SK-N-SH (cell line): ENCODE data around the gene UVRAG.

Experiments used
- CTCF ChIP-seq: fragments of 200-600 bp; sonication (generic); IDR thresholded peaks from 2 replicates; pipeline ENCODE4 v1.6.1; 2017; ENCODE audit warnings: antibody characterized with exemption, mild to moderate bottlenecking, moderate library complexity
- EP300 ChIP-seq, 2 experiments: IDR thresholded peaks; 2 replicates each; pipeline versions ENCODE4 v1.4.0 to v1.6.1; 2012; ENCODE audit warnings: borderline replicate concordance in 1 of 2, low read depth in 1 of 2, low read length in 1 of 2
- EZH2phosphoT487 ChIP-seq: fragments of 200-600 bp; sonication (generic); IDR thresholded peaks from 2 replicates; pipeline ENCODE4 v1.6.1; 2017; ENCODE audit warnings: low read depth, mixed run types, mild to moderate bottlenecking, antibody characterized with exemption, moderate library complexity, borderline replicate concordance
- GABPA ChIP-seq: IDR thresholded peaks from 2 replicates; pipeline ENCODE4 v1.4.0; 2012; ENCODE audit warnings: low read depth, mild to moderate bottlenecking
- MAX ChIP-seq: IDR thresholded peaks from 2 replicates; pipeline ENCODE4 v1.4.0; 2012; ENCODE audit warnings: low read depth
- POLR2AphosphoS5 ChIP-seq: IDR thresholded peaks from 2 replicates; pipeline ENCODE4 v1.6.1; 2012; ENCODE audit warnings: low read depth, low read length
- RXRA ChIP-seq: IDR thresholded peaks from 2 replicates; pipeline ENCODE4 v1.4.0; 2012; ENCODE audit warnings: low read depth, mild to moderate bottlenecking, borderline replicate concordance
- TF ChIP-seq, protein P1 (sequence below): IDR thresholded peaks from 2 replicates; pipeline ENCODE4 v1.4.0; 2012; ENCODE audit warnings: low read depth, borderline replicate concordance

DNA sequence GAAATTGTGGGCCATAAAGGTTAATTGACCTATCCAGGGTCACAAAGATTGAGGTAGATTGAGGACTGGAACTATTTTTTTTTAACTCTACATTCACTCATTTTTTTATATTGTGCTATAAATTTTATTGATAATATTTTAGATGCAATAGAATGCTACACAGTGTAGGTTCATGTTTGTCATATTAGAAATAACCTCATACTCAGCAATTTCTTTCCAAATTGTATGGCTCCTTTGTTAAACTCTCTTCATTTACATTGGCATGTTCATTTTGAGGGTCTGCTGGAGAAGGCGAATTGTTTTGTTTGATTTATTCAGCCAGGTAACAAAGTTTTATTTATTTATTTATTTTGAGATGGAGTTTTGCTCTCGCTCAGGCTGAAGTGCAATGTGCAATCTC is 44.6 kb downstream of the UVRAG start:
- TF ChIP-seq EZH2phosphoT487 (no peak), GABPA (no peak), CTCF (no peak), MAX (no peak), POLR2AphosphoS5 (no peak), EP300 (IDR thresholded peaks at IDR 0.05; ENCODE audit: borderline replicate concordance in 1 of 2, low read depth in 1 of 2, low read length in 1 of 2) (no peak), RXRA (no peak)
- TF ChIP-seq, protein P1, sequence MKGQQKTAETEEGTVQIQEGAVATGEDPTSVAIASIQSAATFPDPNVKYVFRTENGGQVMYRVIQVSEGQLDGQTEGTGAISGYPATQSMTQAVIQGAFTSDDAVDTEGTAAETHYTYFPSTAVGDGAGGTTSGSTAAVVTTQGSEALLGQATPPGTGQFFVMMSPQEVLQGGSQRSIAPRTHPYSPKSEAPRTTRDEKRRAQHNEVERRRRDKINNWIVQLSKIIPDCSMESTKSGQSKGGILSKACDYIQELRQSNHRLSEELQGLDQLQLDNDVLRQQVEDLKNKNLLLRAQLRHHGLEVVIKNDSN, result no peak
